Measurements from ENCODE around the gene UPF1.

- TF ChIP-seq ZNF207 (IDR thresholded peaks at IDR 0.05; ENCODE audit: borderline replicate concordance) (no peak), CTCF (CRISPR knock-in tag; IDR thresholded peaks at IDR 0.05) (no peak), GABPA (IDR thresholded peaks at IDR 0.05; ENCODE audit: low read depth, low read length) (no peak), GABPA (CRISPR knock-in tag; IDR thresholded peaks at IDR 0.05; ENCODE audit: low read depth) (no peak), FOXK2 (IDR thresholded peaks at IDR 0.05) (no peak), ZNF224 (CRISPR knock-in tag; IDR thresholded peaks at IDR 0.05) (no peak), KLF16 (CRISPR knock-in tag; IDR thresholded peaks at IDR 0.05) (no peak)
Observed at GRCh38 chr19:18910801-18911436, 79.2 kb downstream of the UPF1 start.

Measured in HepG2 (cell line).